Stomach smooth muscle (tissue), 2 donors: ENCODE measurements around the gene LMF1.

Experiments
- H3K27ac ChIP-seq: one replicate; pipeline ENCODE4 v1.7.0; 2013; ENCODE audit warnings: mild to moderate bottlenecking, low read length, inconsistent platforms
- H3K27me3 ChIP-seq, 2 donors: one replicate each; pipeline ENCODE4 v1.7.0; 2013; ENCODE audit warnings: low read length in 2 of 2; ENCODE audit not compliant: insufficient read depth in 2 of 2, control insufficient read depth in 1 of 2
- H3K36me3 ChIP-seq, 2 donors: one replicate each; pipeline ENCODE4 v1.7.0; 2013; ENCODE audit warnings: low read length in 2 of 2; ENCODE audit not compliant: control insufficient read depth in 2 of 2, insufficient read depth in 2 of 2
- H3K4me1 ChIP-seq: one replicate; pipeline ENCODE4 v1.7.0; 2013; ENCODE audit warnings: low read length; ENCODE audit not compliant: control insufficient read depth, insufficient read depth
- H3K4me3 ChIP-seq, 2 donors: one replicate each; pipeline ENCODE4 v1.7.0; 2013; ENCODE audit warnings: low read length in 2 of 2
- H3K9ac ChIP-seq, 2 donors: one replicate each; pipeline ENCODE4 v1.7.0; 2013; ENCODE audit warnings: low read length in 2 of 2, mild to moderate bottlenecking in 1 of 2
- H3K9me3 ChIP-seq, 2 donors: one replicate each; pipeline ENCODE4 v1.7.0; 2013; ENCODE audit warnings: low read length in 2 of 2; ENCODE audit not compliant: control insufficient read depth in 2 of 2
- donor health status: healthy.
- donor health status: Pancreatic carcinoma.

LMF1 gene

DNA sequence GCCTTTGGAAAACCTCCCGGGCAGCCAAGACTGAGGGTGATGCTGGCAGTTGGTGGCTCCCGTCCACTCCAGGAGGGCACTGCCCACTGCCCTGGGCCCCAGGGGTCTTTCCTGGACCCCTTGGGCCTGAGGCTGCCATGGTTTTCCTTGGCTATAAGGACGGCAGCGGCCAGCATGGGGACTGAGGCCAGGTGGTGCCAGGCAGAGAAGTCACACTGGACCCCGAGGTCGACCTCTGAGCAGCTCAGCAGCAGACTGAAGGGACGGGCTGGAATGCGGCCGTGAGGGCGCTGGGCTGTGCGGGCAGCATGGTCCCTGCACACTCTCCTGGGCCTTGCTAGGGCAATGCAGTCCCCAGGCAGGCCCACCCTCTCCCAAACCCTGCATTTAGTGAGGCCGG lies 114.7 kb downstream of the LMF1 start:
- H3K9me3 ChIP-seq, result no peaks in the 10 kb centered on the region
- H3K9ac ChIP-seq, result no peak overlapping the region
- H3K4me3 ChIP-seq, result no peak overlapping the region
- no peaks in the 10 kb centered on the region for H3K36me3 ChIP-seq
- no peaks in the 10 kb centered on the region for H3K4me1 ChIP-seq
- H3K27ac ChIP-seq, result no peak overlapping the region
- no peaks in the 10 kb centered on the region for H3K27me3 ChIP-seq

DNA sequence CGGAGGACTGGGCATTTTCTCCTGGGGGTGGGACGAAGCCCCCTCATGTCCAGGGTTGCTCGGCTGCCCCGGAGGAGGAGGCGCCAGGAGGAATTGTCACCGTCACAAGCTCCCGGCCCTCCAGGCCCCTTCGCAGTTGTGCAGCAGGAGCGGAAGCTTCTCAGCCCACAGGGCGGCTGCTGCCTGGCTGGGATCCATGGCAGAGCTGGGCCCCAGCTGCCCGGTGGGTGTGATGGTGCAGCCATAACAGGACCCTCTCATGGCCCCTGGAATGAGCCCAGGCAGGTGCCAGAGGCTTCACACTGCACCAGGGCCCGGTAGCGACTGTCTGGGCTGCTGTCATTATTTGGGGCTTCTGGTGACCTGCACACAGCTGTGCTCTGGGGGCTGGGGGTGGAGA lies 115.3 kb downstream of the LMF1 start:
- no peak overlapping the region for H3K27ac ChIP-seq
- no peaks in the 10 kb centered on the region for H3K9me3 ChIP-seq
- H3K27me3 ChIP-seq, result no peaks in the 10 kb centered on the region
- H3K36me3 ChIP-seq, result no peaks in the 10 kb centered on the region
- H3K9ac ChIP-seq, result no peak overlapping the region
- no peaks in the 10 kb centered on the region for H3K4me1 ChIP-seq
- no peak overlapping the region for H3K4me3 ChIP-seq

DNA sequence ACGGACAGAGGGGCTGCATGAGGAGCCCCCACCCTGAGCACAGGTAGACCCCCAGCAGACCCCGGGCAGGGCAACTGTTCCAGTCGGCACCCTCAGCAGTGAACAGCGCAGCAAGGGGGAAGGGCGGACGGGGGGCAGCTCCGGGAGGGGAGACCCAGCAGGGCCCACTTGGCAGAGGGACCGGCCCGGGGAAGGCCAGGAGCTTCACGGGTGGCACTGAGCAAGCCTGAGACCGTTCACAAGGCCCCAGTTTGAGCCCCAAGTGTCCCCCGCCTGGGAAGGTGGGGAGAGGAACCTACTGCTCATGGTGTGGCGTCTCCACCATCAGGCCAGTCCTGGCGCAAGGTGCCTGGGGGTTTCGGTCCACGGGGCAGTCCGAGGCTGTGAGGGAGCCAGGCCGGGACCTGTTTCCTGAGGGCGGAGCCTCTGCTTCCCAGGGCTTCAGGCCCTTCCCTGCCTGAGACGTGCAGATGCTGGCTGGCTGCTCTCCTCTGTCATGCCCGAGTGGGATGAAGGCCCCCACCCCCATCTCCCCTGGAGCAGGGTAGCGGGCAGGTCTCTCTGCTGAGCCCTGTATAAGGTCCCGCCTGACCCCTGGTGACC lies 115.9 kb downstream of the LMF1 start:
- H3K27me3 ChIP-seq, result no peaks in the 10 kb centered on the region
- H3K36me3 ChIP-seq, result no peaks in the 10 kb centered on the region
- H3K4me1 ChIP-seq, result no peaks in the 10 kb centered on the region
- H3K9me3 ChIP-seq, result no peaks in the 10 kb centered on the region
- H3K27ac ChIP-seq, result no peak overlapping the region
- H3K9ac ChIP-seq, result no peak overlapping the region
- no peak overlapping the region for H3K4me3 ChIP-seq

DNA sequence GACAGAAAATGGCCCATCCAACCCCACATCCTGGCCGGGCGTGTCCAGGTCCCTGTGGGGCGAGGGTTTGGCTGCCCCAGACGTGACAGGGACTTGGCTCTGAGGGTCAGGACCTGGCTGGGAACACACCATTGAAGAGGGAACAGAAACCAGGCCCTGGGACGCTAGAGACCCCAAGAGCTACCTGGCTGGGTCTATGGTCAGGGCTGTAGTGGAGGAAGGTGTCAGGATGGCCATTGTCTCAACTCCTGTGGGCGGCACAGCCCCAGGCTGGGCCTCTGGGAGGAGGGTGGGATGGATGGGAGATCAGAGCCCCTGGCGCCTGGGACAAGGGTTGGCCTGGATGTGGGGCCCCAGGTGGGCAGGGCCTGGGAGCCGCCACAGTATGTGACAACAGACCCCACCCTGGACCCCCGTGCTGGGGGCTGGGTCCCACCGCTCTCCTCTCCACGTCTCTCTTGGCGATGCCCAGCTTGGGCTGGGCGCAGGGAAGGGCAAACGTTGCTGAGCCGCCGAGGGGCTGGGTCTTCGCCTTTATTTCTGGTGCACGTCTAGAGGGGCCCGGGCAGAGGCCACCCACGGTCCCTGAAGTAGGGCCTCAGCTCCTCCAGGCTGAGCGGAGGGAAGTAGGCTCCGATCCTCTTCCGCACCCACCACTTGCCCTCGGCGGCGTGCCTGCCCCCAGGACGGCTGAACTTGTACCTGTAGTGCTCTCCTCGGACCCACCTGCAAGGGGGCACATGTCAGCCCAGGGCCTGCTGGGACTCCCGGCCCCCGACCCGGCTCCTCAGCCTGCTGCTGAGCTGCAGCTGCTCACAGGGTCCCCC lies 116.6 kb downstream of the LMF1 start:
- Histone ChIP-seq H3K9ac (no peak overlapping the region), H3K4me1 (no peaks in the 10 kb centered on the region), H3K4me3 (no peak overlapping the region), H3K9me3 (no peaks in the 10 kb centered on the region), H3K36me3 (no peaks in the 10 kb centered on the region), H3K27me3 (no peaks in the 10 kb centered on the region), H3K27ac (no peak overlapping the region)

DNA sequence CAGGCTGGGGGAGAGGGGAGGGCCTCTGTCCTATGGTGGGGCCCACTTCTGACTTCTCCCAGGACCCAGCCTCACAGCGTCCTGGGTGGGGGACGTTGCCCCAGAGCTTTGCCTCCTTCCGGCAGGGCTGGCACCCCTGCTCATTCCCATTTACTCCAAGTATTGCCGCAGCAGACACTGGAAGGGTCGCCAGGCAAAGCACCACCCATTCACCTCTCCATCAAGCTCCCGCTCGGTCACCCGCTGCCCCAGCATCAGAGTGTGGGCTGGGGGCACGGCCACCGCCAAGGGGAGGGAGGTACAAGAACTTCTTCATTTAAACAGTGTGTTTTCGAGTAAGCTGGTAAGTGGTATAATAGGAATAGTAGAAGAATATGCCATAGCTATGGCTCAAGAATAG lies 117.5 kb downstream of the LMF1 start:
- Histone ChIP-seq H3K9me3 (no peaks in the 10 kb centered on the region), H3K4me3 (no peak overlapping the region), H3K9ac (no peak overlapping the region), H3K4me1 (no peaks in the 10 kb centered on the region), H3K36me3 (no peaks in the 10 kb centered on the region), H3K27ac (no peak overlapping the region), H3K27me3 (no peaks in the 10 kb centered on the region)

DNA sequence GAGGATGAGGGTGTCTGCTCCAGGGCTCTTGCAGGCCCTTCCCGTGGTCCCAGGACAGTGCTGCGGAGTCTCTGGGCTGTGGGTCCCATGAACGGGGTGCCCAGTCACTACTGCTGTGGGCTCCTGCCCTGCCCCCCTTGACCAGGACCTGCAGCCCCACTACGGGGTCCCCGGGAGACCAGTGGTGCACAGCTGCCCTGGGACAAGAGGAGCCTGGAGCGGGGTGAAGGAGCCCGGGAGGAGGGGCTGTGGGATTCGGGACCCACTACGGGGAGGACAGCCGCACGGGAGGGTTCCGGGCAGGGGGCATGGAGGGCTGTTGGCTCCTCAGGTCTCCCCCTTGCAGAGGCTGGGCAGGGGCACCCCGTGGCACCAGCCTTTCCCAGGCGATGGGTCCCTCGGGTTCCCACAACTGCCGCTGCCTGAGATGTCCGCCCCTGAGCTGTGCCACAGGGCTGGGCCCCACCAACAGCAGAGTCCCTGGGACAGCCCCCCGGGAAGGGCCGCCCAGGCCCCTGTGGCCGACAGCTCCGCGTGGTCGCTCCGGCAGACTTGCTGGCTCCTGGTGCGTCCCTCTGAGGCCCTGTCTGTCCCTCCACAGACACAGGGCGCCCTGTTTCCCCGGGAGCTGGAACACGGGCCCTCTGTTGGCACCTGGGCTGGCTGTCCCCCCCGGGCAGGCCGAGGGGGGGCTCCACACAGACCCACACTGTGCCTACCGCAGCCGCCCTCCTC lies 118.2 kb downstream of the LMF1 start:
- Histone ChIP-seq H3K27ac (no peak overlapping the region), H3K4me3 (no peak overlapping the region), H3K27me3 (no peaks in the 10 kb centered on the region), H3K4me1 (no peaks in the 10 kb centered on the region), H3K9ac (no peak overlapping the region), H3K9me3 (no peaks in the 10 kb centered on the region), H3K36me3 (no peaks in the 10 kb centered on the region)

DNA sequence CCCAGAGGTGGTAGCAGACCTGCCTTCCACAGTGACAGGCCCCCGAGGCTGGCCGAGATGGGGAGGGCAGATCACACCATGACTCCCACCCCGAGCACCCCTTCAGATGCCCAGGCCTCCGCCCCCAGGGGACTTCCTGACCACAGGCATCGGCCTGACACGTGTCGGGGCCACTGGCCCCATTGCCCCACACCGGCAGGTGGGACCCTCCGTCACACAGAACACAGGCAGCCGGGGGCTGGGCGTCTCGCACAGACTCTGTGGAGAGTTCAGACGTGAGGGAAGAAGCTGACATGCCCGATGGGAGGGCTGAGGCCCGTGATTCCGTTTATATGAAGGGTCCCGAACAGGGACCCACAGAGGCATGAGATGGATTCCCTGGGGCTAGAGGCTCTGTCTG lies 118.9 kb downstream of the LMF1 start:
- Histone ChIP-seq H3K4me3 (no peak overlapping the region), H3K4me1 (no peaks in the 10 kb centered on the region), H3K27me3 (no peaks in the 10 kb centered on the region), H3K9ac (no peak overlapping the region), H3K9me3 (no peaks in the 10 kb centered on the region), H3K36me3 (no peaks in the 10 kb centered on the region), H3K27ac (no peak overlapping the region)

DNA sequence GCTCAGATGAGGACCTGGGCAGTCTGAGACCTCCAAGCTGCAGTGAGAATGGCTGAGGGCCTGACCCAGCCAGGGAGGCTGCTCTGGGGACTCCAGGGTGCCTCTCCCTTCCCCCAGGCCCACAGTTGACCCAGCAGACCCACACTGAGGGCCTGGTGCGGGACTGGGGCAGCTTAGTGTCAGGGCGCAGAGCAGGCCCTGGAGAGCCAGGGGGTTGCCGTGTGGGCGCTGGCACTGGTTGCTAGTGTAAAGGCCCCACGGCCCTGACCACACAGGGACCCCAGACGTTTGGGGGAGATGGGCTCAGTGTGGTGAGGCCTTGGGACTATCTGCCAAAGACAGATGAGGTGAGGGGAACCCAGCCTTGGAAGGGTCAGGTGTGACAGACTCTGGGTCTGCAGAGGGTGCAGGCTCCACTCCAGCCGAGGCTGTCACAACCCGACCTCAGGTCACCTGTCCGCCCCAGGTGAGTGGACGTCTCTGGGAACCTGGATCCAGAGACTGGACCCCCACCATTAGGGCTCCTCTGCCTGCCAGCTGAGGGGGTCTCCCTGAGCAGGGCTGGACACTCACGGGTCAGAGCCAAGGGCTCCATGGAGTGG lies 119.5 kb downstream of the LMF1 start:
- Histone ChIP-seq H3K9ac (no peak overlapping the region), H3K27ac (no peak overlapping the region), H3K36me3 (peaks cover 0 to 2% of the 10 kb centered on the region in 2 donors), H3K27me3 (no peaks in the 10 kb centered on the region), H3K4me3 (no peak overlapping the region), H3K4me1 (no peaks in the 10 kb centered on the region), H3K9me3 (no peaks in the 10 kb centered on the region)

DNA sequence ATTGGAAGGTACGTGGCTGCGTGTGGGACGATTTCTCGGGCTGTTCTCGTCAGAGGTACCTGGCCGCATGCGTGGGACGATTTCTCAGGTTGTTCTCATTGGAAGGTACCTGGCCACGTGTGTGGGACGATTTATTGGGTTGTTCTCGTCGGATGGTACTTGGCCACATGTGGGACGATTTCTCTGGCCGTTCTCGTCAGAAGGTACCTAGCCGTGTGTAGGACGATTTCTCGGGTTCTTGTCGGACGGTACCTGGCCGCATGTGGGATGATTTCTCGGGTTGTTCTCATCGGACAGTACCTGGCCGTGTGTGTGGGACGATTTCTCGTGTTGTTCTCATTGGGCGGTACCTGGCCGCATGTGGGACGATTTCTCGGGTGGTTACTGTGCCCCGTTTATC lies 120.1 kb downstream of the LMF1 start:
- peaks cover 0 to 2% of the 10 kb centered on the region in 2 donors for H3K36me3 ChIP-seq
- no peak overlapping the region for H3K9ac ChIP-seq
- no peaks in the 10 kb centered on the region for H3K4me1 ChIP-seq
- no peaks in the 10 kb centered on the region for H3K9me3 ChIP-seq
- H3K4me3 ChIP-seq, result no peak overlapping the region
- H3K27ac ChIP-seq, result no peak overlapping the region
- H3K27me3 ChIP-seq, result no peaks in the 10 kb centered on the region

DNA sequence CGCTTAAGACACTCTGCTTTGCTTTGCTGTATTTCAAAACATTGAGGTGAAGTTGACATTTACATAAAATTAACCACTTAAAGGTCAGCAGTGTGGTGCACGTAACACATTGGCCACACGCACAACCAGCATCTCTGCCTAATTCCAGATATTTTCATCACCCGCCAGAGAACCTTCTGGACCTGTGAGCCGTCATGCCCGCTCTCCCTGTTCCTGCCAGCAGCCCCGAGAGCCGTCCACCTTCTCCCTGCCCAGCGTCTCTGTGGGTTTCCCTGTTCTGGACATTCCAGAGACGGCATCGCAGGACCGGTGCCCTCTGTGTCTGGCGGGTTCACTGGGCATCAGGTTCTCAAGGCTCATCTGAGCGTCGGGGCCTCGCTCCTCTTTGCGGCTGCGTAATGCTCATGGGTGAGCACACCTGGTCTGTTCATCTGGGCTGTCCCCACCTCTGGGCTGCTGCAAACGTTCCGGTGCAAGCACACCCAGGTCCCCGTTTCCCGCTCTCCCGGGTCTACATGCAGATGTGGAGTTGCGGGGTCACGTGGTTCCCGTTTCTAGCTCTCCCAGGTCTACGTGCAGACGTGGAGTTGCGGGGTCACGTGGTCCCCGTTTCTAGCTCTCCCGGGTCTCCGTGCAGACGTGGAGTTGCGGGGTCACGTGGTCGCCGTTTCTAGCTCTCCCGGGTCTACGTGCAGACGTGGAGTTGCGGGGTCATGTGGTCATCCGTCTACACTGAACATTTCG lies 122.1 kb downstream of the LMF1 start:
- H3K27ac ChIP-seq, result no peak overlapping the region
- H3K27me3 ChIP-seq, result no peaks in the 10 kb centered on the region
- H3K36me3 ChIP-seq, result peaks cover 0 to 2% of the 10 kb centered on the region in 2 donors
- no peaks in the 10 kb centered on the region for H3K9me3 ChIP-seq
- H3K4me3 ChIP-seq, result no peak overlapping the region
- no peak overlapping the region for H3K9ac ChIP-seq
- no peaks in the 10 kb centered on the region for H3K4me1 ChIP-seq
